Duodenal mucosa (tissue), 2 donors: ENCODE results near the gene H3-3A.

Experiments used
- H3K27ac ChIP-seq: one replicate; pipeline ENCODE4 v1.7.0; 2013; ENCODE audit warnings: low read depth, low read length
- H3K27me3 ChIP-seq, 2 donors: one replicate each; pipeline ENCODE4 v1.7.0; 2013; ENCODE audit warnings: low read length in 2 of 2, control low read depth in 1 of 2; ENCODE audit not compliant: insufficient read depth in 2 of 2, control insufficient read depth in 1 of 2
- H3K36me3 ChIP-seq, 2 donors: one replicate each; pipeline ENCODE4 v1.7.0; 2013; ENCODE audit warnings: low read length in 2 of 2, control low read depth in 1 of 2; ENCODE audit not compliant: insufficient read depth in 2 of 2, control insufficient read depth in 1 of 2
- H3K4me1 ChIP-seq, 2 donors: one replicate each; pipeline ENCODE4 v1.7.0; 2013; ENCODE audit warnings: low read length in 2 of 2, control low read depth in 1 of 2; ENCODE audit not compliant: insufficient read depth in 2 of 2, control insufficient read depth in 1 of 2
- H3K4me3 ChIP-seq, 2 donors: one replicate each; pipeline ENCODE4 v1.7.0; 2013; ENCODE audit warnings: low read length in 2 of 2, low read depth in 1 of 2
- H3K9ac ChIP-seq, 2 donors: one replicate each; pipeline ENCODE4 v1.7.0; 2013; ENCODE audit warnings: low read length in 2 of 2, low read depth in 1 of 2
- H3K9me3 ChIP-seq, 2 donors: one replicate each; pipeline ENCODE4 v1.7.0; 2013; ENCODE audit warnings: low read length in 2 of 2, control low read depth in 1 of 2; ENCODE audit not compliant: control insufficient read depth in 1 of 2

The H3-3A gene

DNA sequence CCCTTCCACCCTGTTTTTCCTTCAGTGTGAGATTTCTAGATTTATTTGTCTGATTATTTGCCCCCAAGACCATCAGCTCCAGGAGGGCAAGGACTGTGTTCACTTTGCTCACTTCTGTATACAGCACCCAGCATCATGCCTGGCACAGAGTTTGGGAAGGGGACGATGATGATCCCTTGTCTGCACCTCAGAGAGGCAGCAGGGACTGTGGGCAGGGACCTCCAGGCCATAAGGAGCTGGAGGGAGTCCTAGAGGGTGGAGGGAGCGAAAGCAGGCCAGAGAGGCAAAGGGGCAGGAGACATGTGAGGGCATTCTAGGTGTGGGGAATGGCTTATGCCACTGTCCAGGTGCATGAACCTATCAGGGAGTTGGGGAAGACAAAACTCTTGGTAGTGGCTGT, 32.8 kb downstream of the H3-3A start:
- Histone ChIP-seq H3K4me1 (peaks cover 0 to 4% of the 10 kb centered on the region in 2 donors), H3K27me3 (no peaks in the 10 kb centered on the region), H3K36me3 (no peaks in the 10 kb centered on the region), H3K27ac (no peak overlapping the region), H3K9ac (no peak overlapping the region), H3K4me3 (no peak overlapping the region), H3K9me3 (no peaks in the 10 kb centered on the region)

DNA sequence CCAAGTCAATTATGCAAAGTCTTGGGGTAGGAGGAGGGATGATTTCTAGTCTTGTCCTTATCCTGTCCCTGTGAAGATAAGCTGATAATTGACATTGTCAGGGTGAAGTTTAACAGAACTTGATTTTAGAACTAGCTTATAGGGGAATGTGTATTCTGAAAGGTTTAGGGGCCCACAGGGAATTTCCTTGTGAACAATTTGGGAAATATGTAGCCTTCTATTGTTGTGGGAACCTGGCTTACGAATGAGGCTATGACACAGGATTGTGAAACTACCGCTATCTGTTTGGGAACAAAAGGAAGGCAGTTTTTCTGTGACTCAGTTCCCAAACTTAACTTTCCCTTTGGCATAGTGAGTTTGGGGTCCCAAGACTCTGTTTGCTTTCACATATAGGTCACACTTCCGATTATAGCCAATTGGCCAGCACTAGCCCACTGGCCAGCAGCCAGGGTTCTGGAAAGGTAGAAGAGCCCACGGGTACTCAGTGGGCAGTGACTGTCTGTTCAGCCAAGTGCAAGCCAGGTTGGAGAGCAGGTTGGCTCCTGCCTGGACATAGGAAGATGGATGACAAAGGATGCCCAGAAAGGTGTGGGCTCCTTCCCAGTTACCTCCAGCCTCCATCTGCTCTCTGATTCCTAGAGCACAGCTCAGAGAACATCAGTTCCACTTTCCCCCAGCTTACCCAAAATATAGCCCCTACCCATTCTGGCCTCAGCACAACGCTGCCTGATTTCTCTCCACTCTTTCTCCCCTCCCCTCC, 35.5 kb downstream of the H3-3A start:
- no peak overlapping the region for H3K27ac ChIP-seq
- H3K4me3 ChIP-seq = no peak overlapping the region
- peaks cover 0 to 10% of the 10 kb centered on the region in 2 donors for H3K4me1 ChIP-seq
- no peaks in the 10 kb centered on the region for H3K9me3 ChIP-seq
- no peaks in the 10 kb centered on the region for H3K36me3 ChIP-seq
- no peak overlapping the region for H3K9ac ChIP-seq
- H3K27me3 ChIP-seq = no peaks in the 10 kb centered on the region

DNA sequence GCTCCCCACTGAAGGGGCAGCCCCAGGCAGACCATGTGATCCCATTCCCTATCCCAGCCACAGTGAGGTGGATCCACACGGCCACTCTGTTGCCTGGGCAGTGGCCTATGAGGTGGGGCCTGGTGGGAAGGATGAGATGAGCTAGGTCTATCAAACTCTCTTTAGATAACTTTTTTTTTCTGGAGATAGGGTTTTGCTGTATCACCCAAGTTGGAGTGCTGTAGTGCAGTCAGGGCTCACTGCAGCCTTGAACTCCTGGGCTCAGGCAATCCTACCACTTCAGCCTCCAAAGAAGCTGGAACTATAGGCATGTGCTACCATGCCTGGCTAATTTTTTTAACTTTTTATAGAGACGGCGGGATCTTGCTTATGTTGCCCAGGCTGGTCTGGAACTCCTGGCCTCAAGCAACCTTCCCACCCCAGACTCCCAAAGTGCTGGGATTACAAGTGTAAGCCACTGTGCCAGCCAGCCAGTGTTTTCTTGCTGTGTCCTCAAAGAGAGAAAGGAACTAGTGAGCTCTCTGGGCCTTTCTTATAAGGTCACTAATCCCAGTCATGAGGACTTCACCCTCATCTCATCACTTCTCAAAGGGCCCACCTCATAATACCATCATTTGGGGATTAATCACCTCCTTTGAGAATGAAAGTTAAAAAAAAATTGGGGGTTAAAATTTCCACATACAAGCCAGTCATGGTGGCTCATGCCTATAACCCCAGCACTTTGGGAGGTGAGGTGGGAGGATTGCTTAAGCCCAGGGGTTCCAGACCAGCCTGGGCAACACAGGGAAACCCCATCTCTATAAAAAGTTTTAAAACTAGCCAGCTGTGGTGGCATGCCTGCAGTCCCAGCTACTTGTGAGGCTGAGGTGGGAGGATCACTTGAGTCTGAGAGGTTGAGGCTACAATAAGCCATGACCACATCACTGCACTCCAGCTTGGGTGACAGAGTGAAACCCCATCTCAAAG, 36.6 kb downstream of the H3-3A start:
- Histone ChIP-seq H3K36me3 (no peaks in the 10 kb centered on the region), H3K27ac (no peak overlapping the region), H3K4me3 (no peak overlapping the region), H3K4me1 (peaks cover 0 to 10% of the 10 kb centered on the region in 2 donors), H3K27me3 (no peaks in the 10 kb centered on the region), H3K9me3 (no peaks in the 10 kb centered on the region), H3K9ac (no peak overlapping the region)

- no peaks in the 10 kb centered on the region for H3K9me3 ChIP-seq
- H3K4me1 ChIP-seq = peaks cover 0 to 10% of the 10 kb centered on the region in 2 donors
- H3K27me3 ChIP-seq = no peaks in the 10 kb centered on the region
- H3K4me3 ChIP-seq = peak overlapping the region; percentile 73 to 79
- H3K36me3 ChIP-seq = no peaks in the 10 kb centered on the region
- no peak overlapping the region for H3K27ac ChIP-seq
- H3K9ac ChIP-seq = peak overlapping the region; percentile 46 to 66
These were observed 38.2 kb downstream of the H3-3A start for GRCh38 chr1:226100436-226101391.

DNA sequence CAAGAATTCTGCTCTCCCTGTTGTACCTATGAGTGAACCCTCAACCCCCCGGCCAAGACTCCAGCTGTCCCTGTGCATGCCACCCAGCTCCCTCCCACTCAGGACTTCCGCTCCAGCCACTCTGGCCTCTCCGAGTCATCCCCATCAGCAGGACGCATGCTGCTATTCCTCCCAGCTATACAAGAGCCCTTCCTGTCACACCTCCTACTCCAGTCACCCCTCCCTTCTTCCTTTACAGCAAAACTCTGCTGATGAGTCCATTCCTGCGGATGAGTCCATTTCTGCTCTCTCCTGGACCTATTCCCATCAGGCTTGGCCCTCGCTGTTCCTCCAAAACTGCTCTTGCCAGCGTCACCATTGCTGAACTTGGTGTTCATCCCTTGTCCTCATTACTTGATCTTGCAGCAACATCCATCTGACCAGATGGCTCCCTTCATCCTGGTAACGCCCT, 42.2 kb downstream of the H3-3A start:
- Histone ChIP-seq H3K27me3 (no peaks in the 10 kb centered on the region), H3K4me1 (peaks cover 0 to 19% of the 10 kb centered on the region in 2 donors), H3K36me3 (no peaks in the 10 kb centered on the region), H3K27ac (no peak overlapping the region), H3K9ac (no peak overlapping the region), H3K4me3 (no peak overlapping the region), H3K9me3 (no peaks in the 10 kb centered on the region)

GRCh38 chr1:226107471-226108460, 45.2 kb downstream of the H3-3A start:
- H3K27ac ChIP-seq = no peak overlapping the region
- H3K9me3 ChIP-seq = no peaks in the 10 kb centered on the region
- no peak overlapping the region for H3K9ac ChIP-seq
- no peaks in the 10 kb centered on the region for H3K36me3 ChIP-seq
- no peak overlapping the region for H3K4me3 ChIP-seq
- peaks cover 10 to 21% of the 10 kb centered on the region in 2 donors for H3K4me1 ChIP-seq
- no peaks in the 10 kb centered on the region for H3K27me3 ChIP-seq

- Histone ChIP-seq H3K9me3 (no peaks in the 10 kb centered on the region), H3K36me3 (no peaks in the 10 kb centered on the region), H3K4me3 (peak overlapping the region; percentile 73), H3K9ac (peak overlapping the region; percentile 73 to 92), H3K4me1 (peaks cover 10 to 21% of the 10 kb centered on the region in 2 donors), H3K27me3 (no peaks in the 10 kb centered on the region), H3K27ac (peak overlapping the region; percentile 95)
These were observed 46.7 kb downstream of the H3-3A start for GRCh38 chr1:226108935-226109828.

DNA sequence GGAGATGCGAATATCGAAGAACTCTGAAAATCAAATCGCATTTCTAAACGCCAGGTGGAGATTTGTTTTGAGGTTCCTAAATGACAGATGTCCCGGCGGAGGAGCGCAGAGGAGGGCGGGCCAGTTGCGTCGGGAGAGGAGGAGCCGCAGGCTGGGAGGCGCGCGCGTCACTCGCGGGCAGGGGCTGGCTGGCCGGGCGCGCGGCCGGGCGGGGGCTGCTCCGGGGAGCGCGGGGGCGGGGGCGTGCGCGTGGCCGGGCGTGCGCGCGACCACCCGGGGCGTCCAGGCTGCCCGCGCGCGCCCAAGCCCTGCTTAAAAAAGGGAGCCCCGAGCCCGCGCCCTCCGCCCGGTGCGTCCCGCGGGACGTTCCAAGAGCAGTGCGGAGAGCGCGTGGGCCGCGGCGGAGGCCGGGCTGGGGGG, 47.3 kb downstream of the H3-3A start:
- Histone ChIP-seq H3K27me3 (no peaks in the 10 kb centered on the region), H3K9me3 (no peaks in the 10 kb centered on the region), H3K4me1 (peaks cover 10 to 21% of the 10 kb centered on the region in 2 donors), H3K36me3 (no peaks in the 10 kb centered on the region), H3K9ac (peak overlapping the region; percentile 73 to 92), H3K4me3 (peak overlapping the region; percentile 73), H3K27ac (peak overlapping the region; percentile 95)
